GM18526 (cell line): ENCODE results near the gene PKD2L1.

Experiments
- POLR2A ChIP-seq: IDR thresholded peaks from 3 replicates; pipeline ENCODE4 v1.6.1; 2011; ENCODE audit not compliant: insufficient read length; ENCODE audit errors: extremely low read depth

Gene PKD2L1

DNA sequence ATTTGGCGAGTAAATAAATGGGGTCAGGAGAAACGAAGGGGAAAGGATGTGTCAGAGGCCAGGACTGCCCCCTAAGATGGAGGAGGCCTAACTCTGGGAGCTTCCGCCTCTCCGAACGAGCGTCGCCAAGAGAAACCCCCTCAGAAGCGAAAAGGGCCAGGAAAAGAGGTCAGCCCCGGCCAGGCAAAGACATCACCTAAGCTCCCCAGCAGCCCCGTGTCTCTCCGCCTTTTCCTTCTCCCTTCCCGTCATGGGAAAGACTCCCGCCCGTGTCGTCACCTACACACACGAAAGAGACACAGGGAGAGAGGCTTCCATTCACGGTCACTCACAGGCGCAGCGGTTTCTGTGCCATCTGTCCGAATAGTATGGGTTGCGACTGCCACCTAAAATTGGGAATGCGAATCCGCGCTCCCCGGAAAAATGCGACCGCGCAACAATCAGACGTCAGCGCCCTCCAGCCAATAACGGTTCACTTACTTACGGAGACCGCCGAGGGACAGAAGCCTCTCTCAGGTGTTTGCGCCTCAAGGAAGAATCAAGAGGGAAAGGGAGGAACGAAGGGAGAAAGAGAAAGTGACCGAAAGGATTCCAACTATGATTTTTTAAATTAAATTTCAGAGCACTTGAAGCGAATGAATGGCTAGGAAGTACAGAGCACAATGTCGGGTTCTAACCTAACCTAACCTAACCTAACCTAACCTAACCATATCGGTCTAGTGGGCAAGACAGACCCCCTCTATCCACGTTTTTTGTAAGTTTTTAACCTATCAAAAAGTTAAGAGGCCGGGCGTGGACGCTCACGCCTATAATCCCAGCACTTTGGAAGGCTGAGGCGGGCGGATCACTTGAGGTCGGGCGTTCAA lies 62.6 kb downstream of the PKD2L1 start, which contains the start of gene CWF19L1:
Gene CWF19L1 (minus strand): TSS at position 400 of the 866 bp plus-strand sequence. CDS start 45 bp downstream, at position 355.
- peak; percentile 38 for TF ChIP-seq POLR2A

DNA sequence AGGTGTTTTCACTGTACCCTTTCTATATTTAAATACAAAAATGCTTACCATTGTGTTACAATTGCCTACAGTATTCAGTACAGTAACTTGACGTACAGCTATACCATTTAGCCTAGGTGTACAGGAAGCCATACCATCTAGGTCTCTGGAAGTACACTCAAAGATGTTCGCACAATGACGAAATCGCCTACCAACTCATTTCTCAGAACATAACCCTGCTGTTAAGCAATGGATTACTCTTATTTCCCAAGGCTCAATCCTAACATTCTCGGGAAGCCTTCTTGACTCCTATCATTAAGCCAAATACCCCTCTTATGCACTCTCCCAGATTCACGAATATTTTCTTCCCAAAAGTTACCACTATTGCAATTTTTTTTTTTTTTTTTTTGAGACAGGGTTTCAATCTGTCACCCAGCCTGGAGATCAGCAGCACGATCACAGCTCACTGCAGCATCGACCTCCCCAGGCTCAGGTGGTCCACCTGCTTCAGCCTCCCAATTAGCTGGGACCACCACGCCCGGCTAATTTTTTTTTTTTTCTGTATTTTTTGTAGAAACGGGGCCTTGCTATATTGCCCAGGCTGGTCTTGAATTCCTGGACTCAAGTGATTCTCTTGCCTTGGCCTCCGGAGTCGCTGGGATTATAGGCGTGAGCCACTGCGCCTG lies 64.1 kb downstream of the PKD2L1 start:
- no peak for TF ChIP-seq POLR2A

DNA sequence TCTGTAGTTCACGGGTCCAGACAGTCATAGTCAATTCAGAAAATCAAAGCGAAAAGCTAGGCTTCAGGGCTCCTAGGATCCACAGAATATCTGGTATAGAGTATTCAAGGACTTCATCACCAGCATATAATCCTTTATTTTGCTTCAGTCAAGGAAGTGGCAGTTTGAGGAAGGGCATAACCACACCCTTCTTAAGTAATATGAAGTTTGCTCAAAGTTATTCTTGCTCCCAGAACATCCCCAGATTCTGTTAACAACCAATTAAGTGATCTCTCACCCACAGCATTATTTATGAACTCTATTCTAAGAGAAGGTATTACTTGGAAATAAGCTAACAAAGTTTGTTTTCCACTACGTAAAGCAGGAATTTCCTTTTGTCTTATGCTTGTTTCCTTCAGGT lies 75.8 kb downstream of the PKD2L1 start:
- TF ChIP-seq POLR2A: no peak

DNA sequence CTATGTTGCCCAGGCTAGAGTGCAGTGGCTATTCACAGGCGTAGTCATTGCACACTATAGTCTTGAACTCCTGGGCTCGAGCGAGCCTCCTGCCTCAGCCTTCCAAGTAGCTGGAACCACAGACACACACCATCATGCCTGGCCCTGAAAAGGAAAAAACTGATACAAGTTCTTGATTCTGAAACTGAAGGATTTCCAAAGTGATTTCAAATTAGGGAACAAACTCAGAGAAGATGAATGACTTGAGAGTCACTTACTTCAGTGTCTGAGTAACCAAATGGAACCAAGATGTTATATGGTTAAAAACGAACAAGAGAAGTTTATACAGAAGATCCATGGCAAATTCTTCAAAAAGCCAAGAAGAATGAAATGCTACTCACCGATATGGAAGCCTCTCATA lies 77.0 kb downstream of the PKD2L1 start:
- TF ChIP-seq POLR2A: no peak

DNA sequence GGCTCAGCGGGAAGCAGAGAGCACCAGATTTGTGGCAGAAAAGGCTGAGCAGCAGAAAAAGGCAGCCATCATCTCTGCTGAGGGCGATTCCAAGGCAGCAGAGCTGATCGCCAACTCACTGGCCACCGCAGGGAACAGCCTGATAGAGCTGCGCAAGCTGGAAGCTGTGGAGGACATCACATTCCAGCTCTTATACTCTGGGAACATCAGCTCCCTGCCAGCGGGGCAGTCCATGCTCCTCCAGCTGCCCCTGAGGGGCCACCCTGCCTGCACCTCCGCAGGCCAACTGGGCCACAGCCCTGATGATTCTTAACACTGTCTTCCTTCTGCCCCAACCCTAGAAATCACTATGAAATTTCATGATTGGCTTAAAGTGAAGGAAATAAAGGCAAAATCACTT lies 81.2 kb downstream of the PKD2L1 start:
- TF ChIP-seq POLR2A: no peak

DNA sequence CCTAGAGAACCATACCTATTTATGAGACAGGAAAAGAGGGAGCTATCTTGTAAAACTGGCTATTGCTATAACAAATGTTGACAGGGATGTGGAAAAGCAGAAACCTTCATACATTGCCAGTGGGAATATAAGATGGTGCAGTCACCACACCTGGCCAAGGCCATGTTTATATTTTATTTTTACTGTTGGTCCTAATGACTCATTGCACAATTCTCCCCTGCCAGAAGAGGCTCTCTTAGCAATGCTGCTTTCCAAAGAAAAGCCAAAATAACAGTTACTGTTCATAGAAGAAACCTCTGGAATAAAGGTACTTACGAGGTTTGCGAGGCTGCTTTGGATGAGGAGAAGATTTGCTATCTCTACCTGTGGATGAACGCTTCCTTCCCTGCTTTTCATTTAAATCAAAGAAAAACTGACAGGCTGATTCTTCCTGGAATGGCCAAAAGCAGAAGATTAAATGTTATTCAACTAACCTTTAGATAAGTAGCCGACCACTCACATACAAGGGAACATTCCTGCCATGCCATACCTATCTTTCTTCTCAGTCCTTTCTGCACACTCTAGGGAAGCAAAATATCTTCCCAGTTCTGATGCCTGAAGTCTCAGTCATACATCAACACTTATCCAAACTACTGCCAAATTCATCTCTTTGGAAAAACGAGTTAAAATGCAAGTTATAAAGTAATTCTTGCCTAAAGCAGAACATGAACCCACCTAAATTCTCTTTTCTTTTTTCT lies 84.4 kb downstream of the PKD2L1 start:
- TF ChIP-seq POLR2A: no peak

DNA sequence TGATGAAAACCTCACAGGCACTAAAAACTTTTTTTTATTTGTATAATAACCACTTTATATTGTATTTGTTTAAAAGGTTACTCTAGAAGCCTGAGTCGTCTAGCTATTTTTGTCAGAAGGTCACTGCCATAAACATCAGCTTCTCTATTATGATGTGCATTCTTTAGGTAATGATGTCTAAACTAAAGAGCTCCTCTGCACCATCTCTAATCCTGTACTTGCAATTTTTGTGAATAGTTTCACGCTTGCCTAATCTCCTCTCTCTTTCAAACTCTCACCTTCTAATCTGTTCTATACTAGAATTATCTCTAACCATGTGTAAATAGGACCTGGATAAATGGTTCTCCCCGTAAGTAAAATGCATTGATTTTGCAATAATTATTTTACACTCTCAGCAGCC lies 90.2 kb downstream of the PKD2L1 start:
- no peak for TF ChIP-seq POLR2A

DNA sequence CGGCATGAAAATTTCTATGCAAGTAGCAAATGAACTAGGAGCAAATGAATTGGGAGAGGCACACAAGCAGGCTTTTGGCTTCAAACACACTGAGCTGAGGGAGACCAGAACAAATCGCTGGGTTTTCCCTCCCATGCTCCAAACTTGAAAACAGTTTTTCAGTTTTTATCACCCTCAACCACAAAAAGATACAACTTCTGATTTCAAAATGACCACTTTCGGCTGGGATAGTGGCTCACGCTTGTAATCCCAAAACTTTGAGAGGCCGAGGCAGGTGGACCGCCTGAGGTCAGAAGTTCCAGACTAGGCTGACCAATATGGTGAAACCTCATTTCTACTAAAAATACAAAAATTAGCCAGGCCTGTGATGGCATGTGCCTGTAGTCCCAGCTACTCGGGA lies 91.6 kb downstream of the PKD2L1 start:
- TF ChIP-seq POLR2A: no peak
